IMR-90 (cell line): ENCODE data around the gene RHOG. TPM values are rescaled to one million over a fixed set of nuclear protein-coding genes. Genes with fewer than 3 reads are reported as not detected.

ENCODE experiments used
- ATAC-seq: fragments of 200-7000 bp; cut with Tn5 transposase; 2 replicates; pipeline ENCODE4 v1.9.1; 2020; ENCODE audit warnings: low read depth, mild to moderate bottlenecking, moderate library complexity
- BruUV-seq: library from RNA; stranded (reverse); fragments of 400-500 nt; replicated peaks from 2 replicates; lab custom pipeline; 2021; lab: Mats Ljungman, UMichigan
- CTCF ChIA-PET: fragments of 300-600 bp; formaldehyde crosslinking; extraction: SDS; loops from one replicate; lab custom pipeline; 2021; ENCODE audit warnings: antibody characterized with exemption; lab: Yijun Ruan, JAX
- POLR2A ChIA-PET: fragments of 300-600 bp; sonication (Branson Sonifier 250); formaldehyde crosslinking; loops from one replicate; lab custom pipeline; 2022; ENCODE audit warnings: antibody characterized with exemption; ENCODE audit not compliant: unreplicated experiment; lab: Charles Lee
- DNase-seq: peaks from one replicate; pipeline ENCODE4 v3.0.0; 2013
- H2AFZ ChIP-seq: replicated peaks from 2 replicates; pipeline ENCODE3; 2013; ENCODE audit warnings: low read length, mild to moderate bottlenecking; ENCODE audit not compliant: poor library complexity
- H2AK5ac ChIP-seq: 2 replicates; pipeline ENCODE4 v1.6.1; 2013; ENCODE audit warnings: low read depth, low read length, inconsistent platforms
- H2AK9ac ChIP-seq: replicated peaks from 2 replicates; pipeline ENCODE3; 2013; ENCODE audit warnings: mild to moderate bottlenecking, low read depth, low read length, moderate library complexity; ENCODE audit not compliant: poor library complexity
- H2BK120ac ChIP-seq: 2 replicates; pipeline ENCODE4 v1.6.1; 2013; ENCODE audit warnings: low read depth, low read length, inconsistent platforms
- H2BK15ac ChIP-seq: 3 replicates; pipeline ENCODE4 v1.6.1; 2013; ENCODE audit warnings: low read depth, low read length, inconsistent platforms
- H2BK20ac ChIP-seq: 2 replicates; pipeline ENCODE4 v1.6.1; 2013; ENCODE audit warnings: low read depth, mild to moderate bottlenecking, inconsistent platforms, low read length, moderate library complexity
- H2BK5ac ChIP-seq: 2 replicates; pipeline ENCODE4 v1.6.1; 2013; ENCODE audit warnings: mild to moderate bottlenecking, low read depth, low read length, inconsistent platforms; ENCODE audit not compliant: poor library complexity, severe bottlenecking
- H3K14ac ChIP-seq: replicated peaks from 2 replicates; pipeline ENCODE4 v1.6.1; 2013; ENCODE audit warnings: low read depth, low read length, inconsistent platforms
- H3K18ac ChIP-seq: 2 replicates; pipeline ENCODE4 v1.6.1; 2013; ENCODE audit warnings: low read depth, low read length, control low read depth
- H3K23ac ChIP-seq: 2 replicates; pipeline ENCODE4 v1.6.1; 2013; ENCODE audit warnings: low read depth, low read length, inconsistent platforms
- H3K27ac ChIP-seq: 2 replicates; pipeline ENCODE4 v1.5.1; 2013; ENCODE audit warnings: mild to moderate bottlenecking, control low read depth, low read length; ENCODE audit not compliant: insufficient read depth
- H3K27me3 ChIP-seq: 2 replicates; pipeline ENCODE4 v1.6.1; 2013; ENCODE audit warnings: low read length; ENCODE audit not compliant: control insufficient read depth, insufficient read depth
- H3K36me3 ChIP-seq: 2 replicates; pipeline ENCODE4 v1.6.1; 2013; ENCODE audit warnings: low read length, mixed read lengths; ENCODE audit not compliant: control insufficient read depth, insufficient read depth
- H3K4ac ChIP-seq: 2 replicates; pipeline ENCODE4 v1.6.1; 2013; ENCODE audit warnings: low read depth, low read length, inconsistent platforms
- H3K4me1 ChIP-seq: 2 replicates; pipeline ENCODE4 v1.6.1; 2013; ENCODE audit warnings: low read length, mixed read lengths; ENCODE audit not compliant: control insufficient read depth, insufficient read depth
- H3K4me2 ChIP-seq: 2 replicates; pipeline ENCODE4 v1.6.1; 2013; ENCODE audit warnings: low read depth, mild to moderate bottlenecking, control low read depth, low read length, moderate library complexity
- H3K4me3 ChIP-seq: 2 replicates; pipeline ENCODE4 v1.5.1; 2013; ENCODE audit warnings: low read depth, mild to moderate bottlenecking, control low read depth, low read length, moderate library complexity; ENCODE audit not compliant: insufficient read depth
- H3K56ac ChIP-seq: 2 replicates; pipeline ENCODE4 v1.6.1; 2013; ENCODE audit warnings: low read length, inconsistent platforms; ENCODE audit not compliant: insufficient read depth; ENCODE audit errors: extremely low read depth
- H3K79me1 ChIP-seq, 2 experiments: 2 replicates each; pipeline ENCODE4 v1.6.1; 2013; ENCODE audit warnings: low read length in 2 of 2, inconsistent platforms in 1 of 2, low read depth in 1 of 2
- H3K9ac ChIP-seq: 2 replicates; pipeline ENCODE4 v1.6.1; 2013; ENCODE audit warnings: low read depth, low read length, control low read depth
- H3K9me1 ChIP-seq: 2 replicates; pipeline ENCODE4 v1.6.1; 2013; ENCODE audit warnings: low read length, inconsistent platforms; ENCODE audit not compliant: insufficient read depth
- H3K9me3 ChIP-seq: 2 replicates; pipeline ENCODE4 v1.6.1; 2013; ENCODE audit warnings: low read length; ENCODE audit not compliant: control insufficient read depth, insufficient read depth
- H4K20me1 ChIP-seq: 2 replicates; pipeline ENCODE4 v1.6.1; 2013; ENCODE audit warnings: low read length, inconsistent platforms; ENCODE audit not compliant: insufficient read depth
- H4K5ac ChIP-seq: 2 replicates; pipeline ENCODE4 v1.6.1; 2013; ENCODE audit warnings: mild to moderate bottlenecking, low read depth, low read length, control low read depth
- H4K8ac ChIP-seq, 2 experiments: 2 replicates each; pipeline ENCODE4 v1.6.1; 2013; ENCODE audit warnings: low read depth in 2 of 2, low read length in 2 of 2, control low read depth in 1 of 2, inconsistent platforms in 1 of 2
- H4K91ac ChIP-seq: 2 replicates; pipeline ENCODE4 v1.6.1; 2013; ENCODE audit warnings: low read depth, low read length, inconsistent platforms; ENCODE audit not compliant: insufficient read depth
- CEBPB ChIP-seq: IDR thresholded peaks from 2 replicates; pipeline ENCODE4 v1.6.1; 2012; ENCODE audit warnings: low read depth, low read length, improper control_type of control experiment
- FOS ChIP-seq: fragments of 150-350 bp; IDR thresholded peaks from 2 replicates; pipeline ENCODE4 v1.6.1; 2016; ENCODE audit warnings: low read depth, low read length
- NFE2L2 ChIP-seq: fragments of 150-350 bp; IDR thresholded peaks from 2 replicates; pipeline ENCODE4 v1.6.1; 2016; ENCODE audit warnings: low read depth, mild to moderate bottlenecking, low read length
- WGBS, 2 experiments: methylation state at CpG; one replicate each; pipeline versions ENCODE4 v1.1.5 to v1.1.7; 2013; ENCODE audit warnings: missing lambda C conversion rate in 2 of 2; ENCODE audit not compliant: insufficient read length in 1 of 2; ENCODE audit errors: extremely low coverage in 2 of 2; 5-methylcytosine and 5-hydroxymethylcytosine counted together
- dilution Hi-C: fragments of 300-500 bp; cut with HindIII; formaldehyde crosslinking; loops from one replicate; pipeline ENCODE4 v1.14.3; 2018; ENCODE audit warnings: low sequenced_read_pairs; ENCODE audit not compliant: unreplicated experiment
- in situ Hi-C: fragments of 300-500 bp; cut with MboI; formaldehyde crosslinking; loops from 3 replicates; pipeline ENCODE4 v1.14.3; 2019; ENCODE audit warnings: low sequenced_read_pairs, inconsistent platforms, mixed read lengths
- intact Hi-C: fragments of 100-400 bp; cut with micrococcal nuclease; formaldehyde crosslinking; loops from 2 replicates; pipeline ENCODE4 v1.10.0; 2022
- microRNA-seq, 2 experiments: library from miRNA; stranded (forward) in 1 of 2; unstranded in 1 of 2; fragments of 10-50 nt in 1 of 2; fragments of <30 nt in 1 of 2; gene quantifications in 1 of 2; microRNA quantifications in 1 of 2; one replicate each; pipeline versions ENCODE3 to v1.1.0; 2013 to 2020; ENCODE audit not compliant: insufficient read depth in 1 of 2, insufficient read length in 1 of 2, unreplicated experiment in 1 of 2
- polyA plus RNA-seq, 3 experiments: library from polyadenylated mRNA; depleted of rRNA; stranded (reverse); fragments of >200 nt; gene quantifications; 2 replicates each; pipeline ENCODE4 v1.2.3, GENCODE V29; 2012; ENCODE audit warnings: low replicate concordance in 1 of 3
- small RNA-seq, 5 experiments: library from RNA; depleted of rRNA; stranded (forward); fragments of <200 nt; gene quantifications; one replicate each; pipeline ENCODE3, GENCODE V24; 2012
- total RNA-seq: library from RNA; depleted of rRNA; stranded (reverse); fragments of >200 nt; gene quantifications from 2 replicates; pipeline ENCODE4 v1.2.3, GENCODE V29; 2012; rRNA removed

The RHOG gene
- total and polyA plus RNA-seq, 2 of the 4 experiments (the other 2 are of a cell fraction): 16.3 to 114 TPM

GRCh38 chr11:3781423-3781822 lies 59.3 kb downstream of the RHOG start:
- no peak overlapping the region for H4K91ac ChIP-seq
- in situ Hi-C loops: no loop called here
- no peak overlapping the region for H3K27ac ChIP-seq
- no peak overlapping the region for H2AFZ ChIP-seq
- H2BK5ac ChIP-seq: peak overlapping the region; percentile 2
- intact Hi-C loops: loop anchor here (10.0 kb wide), 1 partner anchor 293 kb away; no protein-coding TSS in a partner anchor
- peak; percentile 70 for ATAC-seq
- H3K9me3 ChIP-seq: no peaks in the 10 kb centered on the region
- no peak overlapping the region for H2BK15ac ChIP-seq
- no peak overlapping the region; the same call in 1 of the 2 replicates for H3K4me2 ChIP-seq
- H3K79me1 ChIP-seq: peaks cover 15 to 38% of the 10 kb centered on the region in 2 experiments
- BruUV-seq: no TSS peak
- H3K27me3 ChIP-seq: no peaks in the 10 kb centered on the region
- 0 out of 2 replicates have a peak, but pooled peaks have one; percentile 7 for TF ChIP-seq FOS
- no peak for TF ChIP-seq NFE2L2
- peak; percentile 70 for TF ChIP-seq CEBPB
- peaks cover 47% of the 10 kb centered on the region for H4K20me1 ChIP-seq
- peaks cover 11% of the 10 kb centered on the region for H3K4me1 ChIP-seq
- CTCF ChIA-PET: interaction anchor here (0.7 kb wide), 1 partner anchor 98 kb away, joined by 3 read pairs; no protein-coding TSS in a partner anchor
- POLR2A ChIA-PET: no interaction called here
- dilution Hi-C loops: no loop called here
- H4K5ac ChIP-seq: no peak overlapping the region
- DNase-seq: peak; percentile 55
- H3K4ac ChIP-seq: no peak overlapping the region
- H3K23ac ChIP-seq: no peak overlapping the region
- no peak overlapping the region for H3K14ac ChIP-seq
- no peak overlapping the region for H3K18ac ChIP-seq
- H2BK20ac ChIP-seq: no peak overlapping the region
- no peak overlapping the region for H3K56ac ChIP-seq
- no peak overlapping the region for H3K9ac ChIP-seq
- no peak overlapping the region for H3K4me3 ChIP-seq
- no peak overlapping the region for H2AK5ac ChIP-seq
- no peak overlapping the region for H2AK9ac ChIP-seq
- H3K9me1 ChIP-seq: no peaks in the 10 kb centered on the region; the same call in 1 of the 2 replicates
- WGBS, 2 experiments: no CpG with 5 or more reads among the region's 2 CpGs
- no peak overlapping the region for H2BK120ac ChIP-seq
- H3K36me3 ChIP-seq: peaks cover 28% of the 10 kb centered on the region
- H4K8ac ChIP-seq: no peak overlapping the region

Small RNA genes within 50 kb of the gene (microRNA-seq; reads per million reads assigned to microRNA genes)
- gene RNU7-50P (ENCODE audit: insufficient read depth, insufficient read length): not detected

Small RNA genes within 50 kb of the gene (small RNA-seq; reads per million reads assigned to genes)
- 0 to 2.4 (median 0) reads per million in 5 experiments for gene RNU7-50P

Other genes with a start within 250 kb of the RHOG start
- gene ART5, start 199.0 kb downstream of the RHOG start, total RNA-seq: not detected in 2 replicates
- not detected in 2 replicates for gene ART5, start 199.0 kb downstream of the RHOG start, polyA plus RNA-seq (2012; rRNA removed)
- not detected in 2 replicates for gene ART1, start 195.8 kb downstream of the RHOG start, total RNA-seq
- gene ART1, start 195.8 kb downstream of the RHOG start, polyA plus RNA-seq (2012; rRNA removed): not detected in 2 replicates
- gene CHRNA10, start 169.6 kb downstream of the RHOG start, total RNA-seq: under 0.01 and 0.36 TPM in 2 replicates
- 0.79 and 1.2 TPM in 2 replicates for gene CHRNA10, start 169.6 kb downstream of the RHOG start, polyA plus RNA-seq (2012; rRNA removed)
- gene NUP98, start 43.4 kb downstream of the RHOG start, total RNA-seq: 138 and 145 TPM in 2 replicates
- gene NUP98, start 43.4 kb downstream of the RHOG start, polyA plus RNA-seq (2012; rRNA removed): 103 and 105 TPM in 2 replicates
- 10.6 TPM in 2 replicates for gene PGAP2, start 32.4 kb downstream of the RHOG start, total RNA-seq
- gene PGAP2, start 32.4 kb downstream of the RHOG start, polyA plus RNA-seq (2012; rRNA removed): 31.3 and 36.7 TPM in 2 replicates
- gene STIM1, start 14.7 kb upstream of the RHOG start, total RNA-seq: 13.9 and 17.9 TPM in 2 replicates
- gene STIM1, start 14.7 kb upstream of the RHOG start, polyA plus RNA-seq (2012; rRNA removed): 19.2 and 23.0 TPM in 2 replicates